Adrenal gland (tissue), 12 donors: Measurements from ENCODE around the gene CBARP. TPM values are rescaled to one million over a fixed set of nuclear protein-coding genes. Genes with fewer than 3 reads are reported as not detected.

ENCODE experiments used
- DNase-seq, 7 donors: peaks; one replicate each; pipeline ENCODE4 v3.0.0-alpha.2; 2019 to 2020
- H3K27ac ChIP-seq, 5 donors: fragments of 200-600 bp; sonication (generic) in 4 of 5; 1 replicate in 3 of 5; 2 replicates in 2 of 5; pipeline versions ENCODE4 v1.5.1 to v1.8.0; 2016 to 2020; ENCODE audit warnings: mild to moderate bottlenecking in 1 of 5
- H3K27me3 ChIP-seq: fragments of 200-600 bp; 2 replicates; pipeline ENCODE4 v1.8.0; 2021
- H3K36me3 ChIP-seq, 2 donors: fragments of 200-600 bp; replicated peaks in 1 of 2; 1 replicate in 1 of 2; 2 replicates in 1 of 2; pipeline versions ENCODE4 v1.5.1 to v1.8.0; 2018 to 2022
- H3K4me1 ChIP-seq, 2 donors: fragments of 200-600 bp; replicated peaks in 1 of 2; 1 replicate in 1 of 2; 2 replicates in 1 of 2; pipeline versions ENCODE4 v1.5.1 to v1.8.0; 2018 to 2021
- H3K4me3 ChIP-seq, 4 donors: fragments of 200-600 bp; sonication (generic) in 3 of 4; one replicate each; pipeline ENCODE4 v1.5.1; 2016 to 2018
- H3K9me3 ChIP-seq, 3 donors: fragments of 200-600 bp; sonication (generic) in 1 of 3; replicated peaks in 1 of 3; 1 replicate in 2 of 3; 2 replicates in 1 of 3; pipeline versions ENCODE4 v1.5.1 to v1.8.0; 2016 to 2021
- CTCF ChIP-seq, 6 experiments: fragments of 450-650 bp in 4 of 6; fragments of 200-600 bp in 2 of 6; sonication (generic) in 1 of 6; IDR thresholded peaks; 1 replicate in 5 of 6; 2 replicates in 1 of 6; pipeline versions ENCODE4 v1.5.1 to v1.8.0; 2016 to 2021; ENCODE audit warnings: antibody characterized with exemption in 6 of 6, mild to moderate bottlenecking in 2 of 6, moderate library complexity in 1 of 6
- POLR2A ChIP-seq, 2 donors: fragments of 450-650 bp; IDR thresholded peaks; one replicate each; pipeline ENCODE4 v1.6.1; 2017; ENCODE audit warnings: antibody characterized with exemption in 2 of 2, mild to moderate bottlenecking in 2 of 2, moderate library complexity in 1 of 2
- WGBS, 4 donors: extraction: QIAGEN DNeasy Blood & Tissue Kit in 2 of 4; methylation state at CpG; one replicate each; pipeline versions ENCODE4 v1.1.5 to v1.1.7; 2013 to 2017; 5-methylcytosine and 5-hydroxymethylcytosine counted together
- intact Hi-C, 2 donors: fragments of 100-400 bp; cut with DNase I; formaldehyde crosslinking; loops; one replicate each; pipeline versions ENCODE4 v1.14.1 to v1.15.0; 2022 to 2023
- polyA plus RNA-seq, 3 donors: library from polyadenylated mRNA; stranded (reverse); fragments of 200-250 nt in 2 of 3; fragments of 350-450 nt in 1 of 3; fragmentation: Illumina TruSeq in 1 of 3; extraction: RNeasy Lipid Tissue Mini Kit (QIAGEN cat#74804) in 1 of 3; gene quantifications; one replicate each; pipeline ENCODE4 v1.2.3, GENCODE V29; 2013 to 2014
- total RNA-seq, 9 donors: library from RNA; depleted of rRNA in 4 of 9; stranded (reverse); fragments of >200 nt in 4 of 9; fragments of 120-200 nt in 1 of 9; fragmentation: NEBNext Ultra II Directional in 1 of 9; extraction: Animal tissue kit (Norgen Biotek cat#: 25700) in 1 of 9; gene quantifications; one replicate each; pipeline versions ENCODE4 v1.1.0 to v1.2.4, GENCODE V29; 2013 to 2023
- donor health status: healthy with polysubstance abuse.
- donor health status: Bipolar disorder and iron deficiency.
- donor health status: DM: yes; HTN: yes; CAD: no.
- donor health status: DM: no; HTN: no; CAD: no.
- donor health status: DM: no; HTN: no; CAD: no.
- donor health status: DM: yes; HTN: yes; CAD: no.

CBARP gene
- total and polyA plus RNA-seq, 12 donors = 0.09 to 9.3 (median 1.8) TPM; not detected in 2

GRCh38 chr19:1264801-1265614 lies 27.2 kb upstream of the CBARP start:
- H3K4me1 ChIP-seq = peaks cover 57 to 65% of the 10 kb centered on the region in 2 donors
- no peaks in the 10 kb centered on the region for H3K9me3 ChIP-seq
- H3K27me3 ChIP-seq = no peaks in the 10 kb centered on the region
- 50 to 88% (median 71%) methylated on average over 3 to 26 of the region's 26 CpGs for WGBS, 4 donors
- H3K27ac ChIP-seq = peak overlapping the region in 4 of 5 donors; percentile 71 to 100 (median 86)
- peak; percentile 79 to 93 (median 90) for DNase-seq
- intact Hi-C loops = no loop called here
- no peak for TF ChIP-seq CTCF (IDR thresholded peaks at IDR 0.05)
- TF ChIP-seq POLR2A (IDR thresholded peaks at IDR 0.05) = no peak
- peak overlapping the region in 1 of 4 donors; percentile 70 for H3K4me3 ChIP-seq
- H3K36me3 ChIP-seq = no peaks in the 10 kb centered on the region

- DNase-seq = peak in 1 of 7 donors; percentile 22
- Histone ChIP-seq H3K4me1 (peaks cover 65 to 74% of the 10 kb centered on the region in 2 donors), H3K27me3 (no peaks in the 10 kb centered on the region), H3K36me3 (peaks cover 0 to 2% of the 10 kb centered on the region in 2 donors), H3K4me3 (no peak overlapping the region), H3K27ac (peak overlapping the region in 3 of 5 donors; percentile 88 to 93 (median 93)), H3K9me3 (no peaks in the 10 kb centered on the region)
- 83 to 94% (median 92%) methylated on average over 3 to 5 of the region's 5 CpGs for WGBS, 4 donors
- intact Hi-C loops = no loop called here
- TF ChIP-seq CTCF (IDR thresholded peaks at IDR 0.05) = no peak
- TF ChIP-seq POLR2A (IDR thresholded peaks at IDR 0.05) = no peak
Measured at GRCh38 chr19:1263188-1263587, 25.4 kb upstream of the CBARP start.

GRCh38 chr19:1262623-1263123 lies 24.9 kb upstream of the CBARP start:
- Histone ChIP-seq H3K27me3 (no peaks in the 10 kb centered on the region), H3K4me3 (no peak overlapping the region), H3K27ac (peak overlapping the region; percentile 77 to 93 (median 88)), H3K36me3 (peaks cover 0 to 7% of the 10 kb centered on the region in 2 donors), H3K4me1 (peaks cover 69 to 75% of the 10 kb centered on the region in 2 donors), H3K9me3 (no peaks in the 10 kb centered on the region)
- TF ChIP-seq POLR2A (IDR thresholded peaks at IDR 0.05) (no peak), CTCF (IDR thresholded peaks at IDR 0.05) (no peak)
- intact Hi-C loops = no loop called here
- WGBS, 4 donors = 61 to 76% (median 64%) methylated on average over 8 to 21 of the region's 21 CpGs
- peak in 4 of 7 donors; percentile 17 to 42 (median 36) for DNase-seq

GRCh38 chr19:1261798-1262622 lies 24.2 kb upstream of the CBARP start:
- WGBS, 4 donors = 21 to 30% (median 24%) methylated on average over 17 to 28 of the region's 28 CpGs
- H3K27me3 ChIP-seq = no peaks in the 10 kb centered on the region
- peak overlapping the region; percentile 77 to 93 (median 88) for H3K27ac ChIP-seq
- peaks cover 64 to 70% of the 10 kb centered on the region in 2 donors for H3K4me1 ChIP-seq
- no peak for TF ChIP-seq CTCF (IDR thresholded peaks at IDR 0.05)
- peak in 1 of 2 donors; percentile 68 for TF ChIP-seq POLR2A (IDR thresholded peaks at IDR 0.05)
- H3K9me3 ChIP-seq = no peaks in the 10 kb centered on the region
- H3K4me3 ChIP-seq = peak overlapping the region in 1 of 4 donors; percentile 58
- peaks cover 0 to 14% of the 10 kb centered on the region in 2 donors for H3K36me3 ChIP-seq
- intact Hi-C loops = no loop called here
- DNase-seq = peak; percentile 77 to 84 (median 81)
